ENCODE data around the gene TNIP1. TPM values are rescaled to one million over a fixed set of nuclear protein-coding genes. Genes with fewer than 3 reads are reported as not detected.
A peak's percentile ranks its signal among the peaks of the same experiment; 100 is the strongest.

Gene TNIP1
- polyA plus RNA-seq, 1 experiment = 42.6 TPM

GRCh38 chr5:151070449-151070848 lies 10.4 kb downstream of the TNIP1 start:
- no peak overlapping the region for H3K27ac ChIP-seq (ENCODE audit: low read depth, low read length)
- no peak for DNase-seq (ENCODE audit: low read depth, low spot score)
- H3K27me3 ChIP-seq (ENCODE audit: control insufficient read depth, insufficient read depth, low read length) = no peaks in the 10 kb centered on the region
- H3K9me3 ChIP-seq (ENCODE audit: control insufficient read depth, insufficient read depth, low read length) = no peaks in the 10 kb centered on the region
- TF ChIP-seq, protein P1, sequence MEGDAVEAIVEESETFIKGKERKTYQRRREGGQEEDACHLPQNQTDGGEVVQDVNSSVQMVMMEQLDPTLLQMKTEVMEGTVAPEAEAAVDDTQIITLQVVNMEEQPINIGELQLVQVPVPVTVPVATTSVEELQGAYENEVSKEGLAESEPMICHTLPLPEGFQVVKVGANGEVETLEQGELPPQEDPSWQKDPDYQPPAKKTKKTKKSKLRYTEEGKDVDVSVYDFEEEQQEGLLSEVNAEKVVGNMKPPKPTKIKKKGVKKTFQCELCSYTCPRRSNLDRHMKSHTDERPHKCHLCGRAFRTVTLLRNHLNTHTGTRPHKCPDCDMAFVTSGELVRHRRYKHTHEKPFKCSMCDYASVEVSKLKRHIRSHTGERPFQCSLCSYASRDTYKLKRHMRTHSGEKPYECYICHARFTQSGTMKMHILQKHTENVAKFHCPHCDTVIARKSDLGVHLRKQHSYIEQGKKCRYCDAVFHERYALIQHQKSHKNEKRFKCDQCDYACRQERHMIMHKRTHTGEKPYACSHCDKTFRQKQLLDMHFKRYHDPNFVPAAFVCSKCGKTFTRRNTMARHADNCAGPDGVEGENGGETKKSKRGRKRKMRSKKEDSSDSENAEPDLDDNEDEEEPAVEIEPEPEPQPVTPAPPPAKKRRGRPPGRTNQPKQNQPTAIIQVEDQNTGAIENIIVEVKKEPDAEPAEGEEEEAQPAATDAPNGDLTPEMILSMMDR (IDR thresholded peaks at IDR 0.05; ENCODE audit: low read depth, low read length) = no peak
- CTCF ChIA-PET = interaction anchor here (0.6 to 15.2 kb wide), 4 partner anchors 20 to 311 kb away, joined by 3 to 174 read pairs (median 7); no protein-coding TSS in a partner anchor
- H3K4me3 ChIP-seq (ENCODE audit: low read depth, low read length) = no peak overlapping the region
- POLR2A ChIA-PET = no interaction called here

GRCh38 chr5:151068433-151069197 lies 12.2 kb downstream of the TNIP1 start:
- POLR2A ChIA-PET = no interaction called here
- CTCF ChIA-PET = interaction anchor here (0.9 to 15.2 kb wide), 3 partner anchors 19 to 47 kb away, joined by 3 to 174 read pairs (median 11); no protein-coding TSS in a partner anchor
- TF ChIP-seq, protein P1 (IDR thresholded peaks at IDR 0.05; ENCODE audit: low read depth, low read length) = no peak
- no peak overlapping the region for H3K4me3 ChIP-seq (ENCODE audit: low read depth, low read length)
- H3K27me3 ChIP-seq (ENCODE audit: control insufficient read depth, insufficient read depth, low read length) = no peaks in the 10 kb centered on the region
- DNase-seq (ENCODE audit: low read depth, low spot score) = no peak
- H3K9me3 ChIP-seq (ENCODE audit: control insufficient read depth, insufficient read depth, low read length) = no peaks in the 10 kb centered on the region
- H3K27ac ChIP-seq (ENCODE audit: low read depth, low read length) = no peak overlapping the region

GRCh38 chr5:151067632-151068432 lies 13.0 kb downstream of the TNIP1 start:
- POLR2A ChIA-PET = no interaction called here
- Histone ChIP-seq H3K4me3 (ENCODE audit: low read depth, low read length) (no peak overlapping the region), H3K27me3 (ENCODE audit: control insufficient read depth, insufficient read depth, low read length) (no peaks in the 10 kb centered on the region), H3K9me3 (ENCODE audit: control insufficient read depth, insufficient read depth, low read length) (no peaks in the 10 kb centered on the region), H3K27ac (ENCODE audit: low read depth, low read length) (peak overlapping the region; percentile 31)
- TF ChIP-seq, protein P1 (IDR thresholded peaks at IDR 0.05; ENCODE audit: low read depth, low read length) = no peak
- CTCF ChIA-PET = interaction anchor here (0.9 to 15.2 kb wide), 3 partner anchors 18 to 48 kb away, joined by 3 to 174 read pairs (median 11); no protein-coding TSS in a partner anchor
- no peak for DNase-seq (ENCODE audit: low read depth, low spot score)

GRCh38 chr5:151066920-151067319 lies 13.9 kb downstream of the TNIP1 start:
- no peak overlapping the region for H3K4me3 ChIP-seq (ENCODE audit: low read depth, low read length)
- CTCF ChIA-PET = interaction anchor here (15.2 kb wide), 1 partner anchor 17 kb away, joined by 174 read pairs; no protein-coding TSS in a partner anchor
- H3K27ac ChIP-seq (ENCODE audit: low read depth, low read length) = no peak overlapping the region
- POLR2A ChIA-PET = no interaction called here
- H3K9me3 ChIP-seq (ENCODE audit: control insufficient read depth, insufficient read depth, low read length) = no peaks in the 10 kb centered on the region
- DNase-seq (ENCODE audit: low read depth, low spot score) = no peak
- TF ChIP-seq, protein P1 (IDR thresholded peaks at IDR 0.05; ENCODE audit: low read depth, low read length) = no peak
- no peaks in the 10 kb centered on the region for H3K27me3 ChIP-seq (ENCODE audit: control insufficient read depth, insufficient read depth, low read length)

Measured in AG04450 (cell line).